Natural killer cell (primary cell): ENCODE data around the gene KCNMB2. TPM values are rescaled to one million over a fixed set of nuclear protein-coding genes. Genes with fewer than 3 reads are reported as not detected.

Experiments used
- ATAC-seq, 3 donors: fragments of 150-1000 bp in 2 of 3; fragments of 200-7000 bp in 1 of 3; cut with Tn5 transposase; 1 replicate in 1 of 3; 2 replicates in 2 of 3; pipeline ENCODE4 v1.10.0; 2021; ENCODE audit warnings: mild to moderate bottlenecking in 2 of 3, moderate library complexity in 2 of 3
- DNase-seq, 2 donors: peaks; one replicate each; pipeline versions ENCODE4 v3.0.0 to v3.0.0-alpha.2; 2013 to 2021; ENCODE audit warnings: mixed read lengths in 1 of 2
- H3K27ac ChIP-seq: one replicate; pipeline ENCODE4 v1.5.1; 2013; ENCODE audit warnings: mild to moderate bottlenecking, low read length
- H3K27me3 ChIP-seq: one replicate; pipeline ENCODE4 v1.6.1; 2013; ENCODE audit warnings: low read length; ENCODE audit not compliant: control insufficient read depth, insufficient read depth
- H3K36me3 ChIP-seq: one replicate; pipeline ENCODE4 v1.6.1; 2013; ENCODE audit warnings: low read length; ENCODE audit not compliant: control insufficient read depth, insufficient read depth
- H3K4me1 ChIP-seq: one replicate; pipeline ENCODE4 v1.6.1; 2013; ENCODE audit warnings: low read length; ENCODE audit not compliant: control insufficient read depth, insufficient read depth
- H3K4me3 ChIP-seq: one replicate; pipeline ENCODE4 v1.5.1; 2013; ENCODE audit warnings: low read length
- H3K9me3 ChIP-seq: one replicate; pipeline ENCODE4 v1.6.1; 2013; ENCODE audit warnings: low read length; ENCODE audit not compliant: control insufficient read depth, insufficient read depth
- H3K27ac Mint-ChIP-seq, 2 donors: one replicate each; pipeline ENCODE4 v1.8.0; 2022; ENCODE audit warnings: mild to moderate bottlenecking in 2 of 2, mixed read lengths in 2 of 2, moderate library complexity in 1 of 2
- H3K27me3 Mint-ChIP-seq, 2 donors: one replicate each; pipeline ENCODE4 v1.8.0; 2022; ENCODE audit warnings: low read depth in 2 of 2, mixed read lengths in 2 of 2
- H3K36me3 Mint-ChIP-seq: one replicate; pipeline ENCODE4 v1.8.0; 2022; ENCODE audit warnings: mixed read lengths
- H3K4me1 Mint-ChIP-seq, 2 donors: one replicate each; pipeline ENCODE4 v1.8.0; 2022; ENCODE audit warnings: mixed read lengths in 2 of 2
- H3K4me3 Mint-ChIP-seq: one replicate; pipeline ENCODE4 v1.8.0; 2022; ENCODE audit warnings: mild to moderate bottlenecking, moderate library complexity, mixed read lengths
- H3K9me3 Mint-ChIP-seq, 2 donors: one replicate each; pipeline ENCODE4 v1.8.0; 2022; ENCODE audit warnings: mixed read lengths in 2 of 2
- CTCF ChIP-seq: fragments of 200-600 bp; IDR thresholded peaks from one replicate; pipeline ENCODE4 v1.8.0; 2022; ENCODE audit warnings: antibody characterized with exemption
- WGBS: methylation state at CpG from one replicate; pipeline ENCODE4 v1.1.7; 2013; ENCODE audit warnings: missing lambda C conversion rate; ENCODE audit not compliant: insufficient coverage; 5-methylcytosine and 5-hydroxymethylcytosine counted together
- intact Hi-C: fragments of 100-400 bp; cut with micrococcal nuclease; formaldehyde crosslinking; loops from one replicate; pipeline ENCODE4 v1.14.2; 2022
- total RNA-seq, 4 donors: library from RNA; stranded (reverse); fragments of 120-200 nt in 1 of 4; gene quantifications; one replicate each; pipeline versions ENCODE4 v1.2.3 to v1.2.4, GENCODE V29; 2013 to 2022

KCNMB2 gene
- total RNA-seq, 3 donors from 2014 or later (not counting 1 experiment from before 2014, with no cell fraction given), result not detected

DNA sequence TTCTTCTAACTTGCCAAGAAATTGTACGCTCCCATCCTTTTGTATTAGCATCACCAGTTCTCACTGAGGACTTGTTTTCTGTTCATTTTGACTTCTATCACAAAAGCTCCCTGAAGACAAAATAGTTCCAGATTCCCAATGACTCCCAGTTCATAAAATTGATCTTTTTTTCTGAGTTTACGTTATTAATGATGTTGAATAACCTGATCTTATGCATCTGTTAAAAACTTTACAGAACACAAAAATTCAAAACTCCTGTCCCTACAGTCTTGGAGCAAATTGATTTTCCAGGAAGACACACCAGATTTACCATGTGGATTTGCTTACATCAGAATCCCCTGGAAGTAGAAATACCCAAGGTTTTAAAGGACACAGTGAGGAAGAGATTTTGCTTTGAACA, 8.3 kb upstream of the KCNMB2 start:
- H3K36me3 Mint-ChIP-seq, result no peaks in the 10 kb centered on the region
- Histone ChIP-seq H3K27ac (no peak overlapping the region), H3K9me3 (no peaks in the 10 kb centered on the region)

GRCh38 chr3:178529606-178530225, 6.5 kb upstream of the KCNMB2 start:
- H3K4me3 Mint-ChIP-seq, result no peak overlapping the region
- DNase-seq (no peak), ATAC-seq (no peak)
- no peaks in the 10 kb centered on the region for H3K4me1 Mint-ChIP-seq
- no peaks in the 10 kb centered on the region for H3K9me3 ChIP-seq
- TF ChIP-seq CTCF, result no peak
- peaks cover 6 to 8% of the 10 kb centered on the region in 2 donors for H3K9me3 Mint-ChIP-seq
- no peak overlapping the region for H3K4me3 ChIP-seq
- intact Hi-C loops, result no loop called here
- H3K27me3 Mint-ChIP-seq, result peaks cover 0 to 2% of the 10 kb centered on the region in 2 donors
- H3K27me3 ChIP-seq, result no peaks in the 10 kb centered on the region
- H3K4me1 ChIP-seq, result no peaks in the 10 kb centered on the region
- no peak overlapping the region for H3K27ac Mint-ChIP-seq
- no peaks in the 10 kb centered on the region for H3K36me3 ChIP-seq
- no peak overlapping the region for H3K27ac ChIP-seq
- H3K36me3 Mint-ChIP-seq, result no peaks in the 10 kb centered on the region

More for the DNA sequence above, 8.3 kb upstream of the KCNMB2 start:
- WGBS, result 90% methylated on average over 2 of the region's 2 CpGs
- H3K4me1 ChIP-seq, result no peaks in the 10 kb centered on the region
- Mint-ChIP-seq H3K27ac (no peak overlapping the region), H3K27me3 (peaks cover 0 to 2% of the 10 kb centered on the region in 2 donors), H3K4me3 (no peak overlapping the region), H3K9me3 (peaks cover 3 to 7% of the 10 kb centered on the region in 2 donors), H3K4me1 (no peaks in the 10 kb centered on the region)
- H3K36me3 ChIP-seq, result no peaks in the 10 kb centered on the region
- H3K4me3 ChIP-seq, result no peak overlapping the region
- TF ChIP-seq CTCF, result no peak
- DNase-seq, result no peak
- no peak for ATAC-seq
- H3K27me3 ChIP-seq, result no peaks in the 10 kb centered on the region
- intact Hi-C loops, result no loop called here

DNA sequence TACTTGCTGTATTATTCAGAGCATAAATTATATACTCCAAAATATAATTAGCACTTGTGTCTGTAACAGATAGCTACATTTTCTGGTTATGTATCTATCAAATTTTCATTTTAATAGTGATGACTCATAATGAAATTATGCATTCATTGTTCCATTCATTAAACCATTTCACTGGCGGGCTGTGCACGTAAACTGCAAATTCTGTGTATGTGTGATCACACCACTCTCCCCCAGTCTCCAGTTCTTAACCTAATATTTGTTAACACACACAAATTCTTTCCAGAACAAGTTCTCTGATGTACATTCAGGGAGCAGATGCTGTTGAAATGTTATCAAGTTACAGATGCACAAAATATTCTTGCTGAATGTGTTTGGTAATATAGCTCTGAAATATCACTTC, 3.8 kb upstream of the KCNMB2 start:
- Histone ChIP-seq H3K9me3 (no peaks in the 10 kb centered on the region), H3K4me1 (no peaks in the 10 kb centered on the region), H3K27me3 (no peaks in the 10 kb centered on the region), H3K27ac (no peak overlapping the region), H3K36me3 (no peaks in the 10 kb centered on the region), H3K4me3 (no peak overlapping the region)
- no peak for TF ChIP-seq CTCF
- 47% methylated on average over 2 of the region's 2 CpGs for WGBS
- Mint-ChIP-seq H3K27me3 (peaks cover 2 to 8% of the 10 kb centered on the region in 2 donors), H3K36me3 (no peaks in the 10 kb centered on the region), H3K4me1 (no peaks in the 10 kb centered on the region), H3K4me3 (no peak overlapping the region), H3K9me3 (peaks cover 3 to 8% of the 10 kb centered on the region in 2 donors), H3K27ac (no peak overlapping the region)
- ATAC-seq (no peak), DNase-seq (no peak)
- intact Hi-C loops, result no loop called here

DNA sequence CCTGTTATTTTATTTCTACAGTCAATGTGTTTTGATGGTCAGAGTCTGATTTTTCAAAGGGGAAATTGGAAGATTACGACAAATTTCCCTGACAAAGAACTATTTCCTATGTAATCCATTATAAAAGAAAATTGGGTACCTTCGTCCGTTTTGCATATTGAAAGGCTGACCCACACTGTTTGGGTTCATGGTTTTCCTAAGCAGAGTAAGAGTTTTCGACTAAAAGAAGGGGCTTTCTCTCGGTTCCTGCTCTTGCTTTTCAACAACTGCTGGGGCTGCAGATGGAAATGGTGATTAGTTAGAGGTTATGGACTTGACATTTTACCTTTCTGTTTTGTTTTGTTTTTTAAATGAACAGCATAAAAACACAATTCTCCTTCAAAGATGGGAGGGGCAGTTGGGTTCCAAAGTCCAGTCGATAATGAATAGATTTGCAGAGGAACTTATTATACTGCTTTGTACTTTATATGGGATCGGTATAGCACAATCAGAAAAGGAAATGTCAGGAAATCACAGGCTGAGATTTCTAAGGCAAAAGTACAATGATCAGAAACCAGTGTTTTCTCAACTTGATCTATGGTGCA, 978 bp downstream of the KCNMB2 start:
- no peak overlapping the region for H3K4me3 Mint-ChIP-seq
- no peaks in the 10 kb centered on the region for H3K27me3 ChIP-seq
- no peak for TF ChIP-seq CTCF
- H3K27ac Mint-ChIP-seq, result no peak overlapping the region
- no peaks in the 10 kb centered on the region for H3K9me3 ChIP-seq
- DNase-seq, result no peak
- intact Hi-C loops, result no loop called here
- 46% methylated on average over 7 of the region's 7 CpGs for WGBS
- H3K27me3 Mint-ChIP-seq, result peaks cover 0 to 8% of the 10 kb centered on the region in 2 donors
- H3K36me3 ChIP-seq, result no peaks in the 10 kb centered on the region
- H3K4me1 ChIP-seq, result no peaks in the 10 kb centered on the region
- no peaks in the 10 kb centered on the region for H3K36me3 Mint-ChIP-seq
- H3K4me1 Mint-ChIP-seq, result no peaks in the 10 kb centered on the region
- no peak for ATAC-seq
- no peak overlapping the region for H3K27ac ChIP-seq
- peaks cover 3 to 5% of the 10 kb centered on the region in 2 donors for H3K9me3 Mint-ChIP-seq
- no peak overlapping the region for H3K4me3 ChIP-seq
